ENCODE data around the gene ERMAP.

GRCh38 chr1:42832641-42833240 lies 15.8 kb downstream of the ERMAP start:
- TF ChIP-seq, protein P1, sequence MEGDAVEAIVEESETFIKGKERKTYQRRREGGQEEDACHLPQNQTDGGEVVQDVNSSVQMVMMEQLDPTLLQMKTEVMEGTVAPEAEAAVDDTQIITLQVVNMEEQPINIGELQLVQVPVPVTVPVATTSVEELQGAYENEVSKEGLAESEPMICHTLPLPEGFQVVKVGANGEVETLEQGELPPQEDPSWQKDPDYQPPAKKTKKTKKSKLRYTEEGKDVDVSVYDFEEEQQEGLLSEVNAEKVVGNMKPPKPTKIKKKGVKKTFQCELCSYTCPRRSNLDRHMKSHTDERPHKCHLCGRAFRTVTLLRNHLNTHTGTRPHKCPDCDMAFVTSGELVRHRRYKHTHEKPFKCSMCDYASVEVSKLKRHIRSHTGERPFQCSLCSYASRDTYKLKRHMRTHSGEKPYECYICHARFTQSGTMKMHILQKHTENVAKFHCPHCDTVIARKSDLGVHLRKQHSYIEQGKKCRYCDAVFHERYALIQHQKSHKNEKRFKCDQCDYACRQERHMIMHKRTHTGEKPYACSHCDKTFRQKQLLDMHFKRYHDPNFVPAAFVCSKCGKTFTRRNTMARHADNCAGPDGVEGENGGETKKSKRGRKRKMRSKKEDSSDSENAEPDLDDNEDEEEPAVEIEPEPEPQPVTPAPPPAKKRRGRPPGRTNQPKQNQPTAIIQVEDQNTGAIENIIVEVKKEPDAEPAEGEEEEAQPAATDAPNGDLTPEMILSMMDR (conservative IDR thresholded peaks at IDR 0.05) = no peak
- no peak for TF ChIP-seq ZFX (IDR thresholded peaks at IDR 0.05)
